H9 (cell line): ENCODE results near the gene ANKRD2. TPM values are rescaled to one million over a fixed set of nuclear protein-coding genes. Genes with fewer than 3 reads are reported as not detected.

Experiments used
- DNase-seq: peaks from one replicate; pipeline ENCODE4 v3.0.0-alpha.2; 2017
- H2AFZ ChIP-seq: one replicate; pipeline ENCODE4 v1.6.1; 2013; ENCODE audit warnings: mild to moderate bottlenecking, low read length, control low read depth, moderate library complexity
- H2AK5ac ChIP-seq: 2 replicates; pipeline ENCODE4 v1.6.1; 2013; ENCODE audit warnings: low read length, control low read depth, mixed read lengths; ENCODE audit not compliant: insufficient read length
- H2BK120ac ChIP-seq: one replicate; pipeline ENCODE4 v1.6.1; 2013; ENCODE audit warnings: low read depth, mild to moderate bottlenecking, low read length, control low read depth, inconsistent platforms; ENCODE audit not compliant: poor library complexity, severe bottlenecking
- H2BK12ac ChIP-seq: 2 replicates; pipeline ENCODE4 v1.6.1; 2013; ENCODE audit warnings: low read length, control low read depth, mixed read lengths, low read depth; ENCODE audit not compliant: insufficient read length
- H2BK15ac ChIP-seq: 2 replicates; pipeline ENCODE4 v1.6.1; 2013; ENCODE audit warnings: low read depth, low read length, control low read depth
- H2BK20ac ChIP-seq: one replicate; pipeline ENCODE4 v1.6.1; 2013; ENCODE audit warnings: low read depth, mild to moderate bottlenecking, low read length, control low read depth, inconsistent platforms; ENCODE audit not compliant: poor library complexity, severe bottlenecking
- H2BK5ac ChIP-seq: 2 replicates; pipeline ENCODE4 v1.6.1; 2013; ENCODE audit warnings: low read length, control low read depth, mixed read lengths; ENCODE audit not compliant: insufficient read length
- H3K14ac ChIP-seq: 2 replicates; pipeline ENCODE4 v1.6.1; 2013; ENCODE audit warnings: low read length, control low read depth; ENCODE audit not compliant: insufficient read depth
- H3K18ac ChIP-seq: 2 replicates; pipeline ENCODE4 v1.6.1; 2013; ENCODE audit warnings: low read depth, mild to moderate bottlenecking, mixed read lengths, low read length, control low read depth; ENCODE audit not compliant: insufficient read length
- H3K23ac ChIP-seq: 2 replicates; pipeline ENCODE4 v1.6.1; 2013; ENCODE audit warnings: low read length, control low read depth, mixed read lengths, low read depth; ENCODE audit not compliant: insufficient read length
- H3K23me2 ChIP-seq: 2 replicates; pipeline ENCODE4 v1.6.1; 2013; ENCODE audit warnings: low read depth, mild to moderate bottlenecking, mixed read lengths, low read length, control low read depth; ENCODE audit not compliant: insufficient read length, poor library complexity, severe bottlenecking
- H3K27ac ChIP-seq: 2 replicates; pipeline ENCODE4 v1.5.1; 2013; ENCODE audit warnings: low read length, control low read depth, mixed read lengths, low read depth; ENCODE audit not compliant: insufficient read length
- H3K27me3 ChIP-seq: 2 replicates; pipeline ENCODE4 v1.6.1; 2013; ENCODE audit warnings: low read length, control low read depth, inconsistent platforms; ENCODE audit not compliant: insufficient read depth
- H3K4ac ChIP-seq: 2 replicates; pipeline ENCODE4 v1.6.1; 2013; ENCODE audit warnings: low read depth, mild to moderate bottlenecking, control low read depth, inconsistent platforms, low read length, moderate library complexity
- H3K4me1 ChIP-seq: 2 replicates; pipeline ENCODE4 v1.6.1; 2013; ENCODE audit warnings: low read length, control low read depth, inconsistent platforms; ENCODE audit not compliant: insufficient read depth
- H3K4me2 ChIP-seq: 2 replicates; pipeline ENCODE4 v1.6.1; 2013; ENCODE audit warnings: low read length, control low read depth, mixed read lengths; ENCODE audit not compliant: insufficient read length, insufficient read depth
- H3K56ac ChIP-seq: 2 replicates; pipeline ENCODE4 v1.6.1; 2013; ENCODE audit warnings: low read depth, mild to moderate bottlenecking, mixed read lengths, low read length, control low read depth; ENCODE audit not compliant: insufficient read length
- H3K79me1 ChIP-seq: 2 replicates; pipeline ENCODE4 v1.6.1; 2013; ENCODE audit warnings: low read depth, mild to moderate bottlenecking, moderate library complexity, low read length, control low read depth, inconsistent platforms; ENCODE audit not compliant: insufficient read depth, poor library complexity, severe bottlenecking
- H3K79me2 ChIP-seq: 2 replicates; pipeline ENCODE4 v1.6.1; 2013; ENCODE audit warnings: low read length, control low read depth, inconsistent platforms; ENCODE audit not compliant: insufficient read depth
- H3K9ac ChIP-seq: 2 replicates; pipeline ENCODE4 v1.6.1; 2013; ENCODE audit warnings: low read length, control low read depth, mixed read lengths; ENCODE audit not compliant: insufficient read length; ENCODE audit errors: extremely low read depth
- H3K9me3 ChIP-seq: one replicate; pipeline ENCODE4 v1.6.1; 2013; ENCODE audit warnings: low read depth, low read length, inconsistent platforms; ENCODE audit not compliant: control insufficient read depth
- H3T11ph ChIP-seq: one replicate; pipeline ENCODE4 v1.6.1; 2013; ENCODE audit warnings: mild to moderate bottlenecking, low read length, control low read depth, inconsistent platforms
- H4K20me1 ChIP-seq: one replicate; pipeline ENCODE4 v1.6.1; 2013; ENCODE audit not compliant: control insufficient read depth, insufficient read length, insufficient read depth
- H4K5ac ChIP-seq: 2 replicates; pipeline ENCODE4 v1.6.1; 2013; ENCODE audit warnings: low read depth, mild to moderate bottlenecking, mixed read lengths, low read length, control low read depth; ENCODE audit not compliant: insufficient read length
- H4K8ac ChIP-seq: replicated peaks from 2 replicates; pipeline ENCODE4 v1.6.1; 2013; ENCODE audit warnings: low read length, control low read depth, mixed read lengths, low read depth; ENCODE audit not compliant: insufficient read length
- H4K91ac ChIP-seq: 2 replicates; pipeline ENCODE4 v1.6.1; 2013; ENCODE audit warnings: low read depth, mild to moderate bottlenecking, moderate library complexity, mixed read lengths, low read length, control low read depth; ENCODE audit not compliant: insufficient read length
- H3K27ac Mint-ChIP-seq, 3 experiments: 2 replicates in 2 of 3; 3 replicates in 1 of 3; pipeline ENCODE4 v1.8.0; 2020 to 2021; ENCODE audit warnings: mixed read lengths in 3 of 3, mild to moderate bottlenecking in 1 of 3, moderate library complexity in 1 of 3
- H3K27me3 Mint-ChIP-seq: 2 replicates; pipeline ENCODE4 v1.8.0; 2021; ENCODE audit warnings: low read depth, mild to moderate bottlenecking, moderate library complexity, mixed read lengths
- H3K36me3 Mint-ChIP-seq, 3 experiments: 2 replicates in 2 of 3; 3 replicates in 1 of 3; pipeline ENCODE4 v1.8.0; 2020 to 2021; ENCODE audit warnings: low read depth in 3 of 3, mixed read lengths in 3 of 3; ENCODE audit not compliant: insufficient read depth in 1 of 3
- H3K4me1 Mint-ChIP-seq, 2 experiments: 2 replicates each; pipeline ENCODE4 v1.8.0; 2020; ENCODE audit warnings: mixed read lengths in 2 of 2
- H3K4me3 Mint-ChIP-seq, 2 experiments: 2 replicates in 1 of 2; 3 replicates in 1 of 2; pipeline ENCODE4 v1.8.0; 2020 to 2021; ENCODE audit warnings: mild to moderate bottlenecking in 2 of 2, mixed read lengths in 2 of 2, moderate library complexity in 1 of 2
- H3K9me3 Mint-ChIP-seq, 2 experiments: 2 replicates in 1 of 2; 3 replicates in 1 of 2; pipeline ENCODE4 v1.8.0; 2020; ENCODE audit warnings: mild to moderate bottlenecking in 2 of 2, mixed read lengths in 2 of 2, moderate library complexity in 1 of 2
- CTCF ChIP-seq: fragments of 200-600 bp; sonication (generic); conservative IDR thresholded peaks from 3 replicates; pipeline ENCODE4 v1.8.0; 2021; ENCODE audit warnings: antibody characterized with exemption, mild to moderate bottlenecking
- WGBS: extraction: QIAGEN DNeasy Blood & Tissue Kit; methylation state at CpG from one replicate; pipeline ENCODE4 v1.1.7; 2013; ENCODE audit warnings: missing lambda C conversion rate, low lambda C conversion rate, mixed read lengths; ENCODE audit not compliant: insufficient read length; ENCODE audit errors: extremely low coverage; 5-methylcytosine and 5-hydroxymethylcytosine counted together
- total RNA-seq: library from RNA; stranded (reverse); gene quantifications from 2 replicates; pipeline ENCODE4 v1.2.1, GENCODE V29; 2021

Gene ANKRD2
- total RNA-seq, 1 experiment from 2014 or later: not detected

- Histone ChIP-seq H2BK12ac (no peak overlapping the region), H3K14ac (no peak overlapping the region; the same call in 1 of the 2 replicates), H2AFZ (no peak overlapping the region), H3K4me1 (peaks cover 5% of the 10 kb centered on the region; the same call in 1 of the 2 replicates), H3K27ac (no peak overlapping the region), H3K9ac (no peak overlapping the region), H3K27me3 (no peaks in the 10 kb centered on the region), H2BK20ac (no peak overlapping the region), H3K56ac (no peak overlapping the region), H2BK120ac (no peak overlapping the region), H3K4me2 (no peak overlapping the region), H4K8ac (no peak overlapping the region), H2BK5ac (no peak overlapping the region), H3K79me1 (no peaks in the 10 kb centered on the region), H3K18ac (no peak overlapping the region), H4K91ac (no peak overlapping the region), H3K23me2 (no peaks in the 10 kb centered on the region), H4K20me1 (no peaks in the 10 kb centered on the region), H3T11ph (no peak overlapping the region), H3K4ac (no peak overlapping the region), H2AK5ac (no peak overlapping the region), H3K9me3 (no peaks in the 10 kb centered on the region), H2BK15ac (no peak overlapping the region), H3K79me2 (no peaks in the 10 kb centered on the region), H3K23ac (no peak overlapping the region), H4K5ac (no peak overlapping the region)
- no peak for DNase-seq
- H3K9me3 Mint-ChIP-seq: peaks cover 17 to 18% of the 10 kb centered on the region in 2 experiments
- TF ChIP-seq CTCF: no peak
- H3K36me3 Mint-ChIP-seq: peaks cover 4 to 9% (median 7%) of the 10 kb centered on the region in 3 experiments
- peaks cover 18 to 19% of the 10 kb centered on the region in 2 experiments for H3K4me1 Mint-ChIP-seq
- H3K4me3 Mint-ChIP-seq: no peak overlapping the region
- no CpG with 5 or more reads among the region's 5 CpGs for WGBS
- H3K27me3 Mint-ChIP-seq: no peaks in the 10 kb centered on the region; the same call in 1 of the 2 replicates
- no peak overlapping the region for H3K27ac Mint-ChIP-seq
These were observed 47.5 kb upstream of the ANKRD2 start for GRCh38 chr10:97525086-97525485.
